Measurements from ENCODE around the gene NMNAT3.

NMNAT3 gene

DNA sequence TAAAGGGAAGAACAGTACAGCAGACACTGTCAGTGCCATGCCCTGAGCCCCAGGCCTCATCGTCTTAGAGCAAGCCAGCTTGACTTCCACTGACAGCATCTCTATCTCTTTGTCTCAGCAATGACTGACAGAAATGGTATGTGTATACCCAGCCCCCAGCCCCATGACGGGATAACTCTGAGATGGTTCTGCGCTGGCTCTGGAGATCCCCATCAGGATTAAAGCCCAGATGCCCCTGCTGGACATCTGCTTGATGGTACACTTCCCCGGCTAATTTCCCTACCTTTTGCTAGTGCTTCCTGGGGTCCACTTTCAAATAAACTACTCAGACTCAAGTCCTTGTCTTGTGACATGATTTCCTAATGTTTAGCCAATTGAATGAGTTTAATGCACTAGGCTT, 7.6 kb downstream of the NMNAT3 start:
- Histone ChIP-seq H3K9me3 (replicated peaks in 1 of 11) (no peaks in the 10 kb centered on the region), H3K36me3 (no peaks in the 10 kb centered on the region), H3K27ac (no peak overlapping the region), H3K4me1 (peaks cover 0 to 16% (median 0%) of the 10 kb centered on the region in 10 experiments; a peak in 4 of 20 replicates), H3K27me3 (no peaks in the 10 kb centered on the region), H3K4me3 (no peak overlapping the region), H3K4me2 (no peak overlapping the region), H4K20me1 (no peaks in the 10 kb centered on the region; a peak in 1 of 22 replicates), H3K9ac (no peak overlapping the region)
- TF ChIP-seq Cebpa-rat (IDR thresholded peaks at IDR 0.05) = no peak

DNA sequence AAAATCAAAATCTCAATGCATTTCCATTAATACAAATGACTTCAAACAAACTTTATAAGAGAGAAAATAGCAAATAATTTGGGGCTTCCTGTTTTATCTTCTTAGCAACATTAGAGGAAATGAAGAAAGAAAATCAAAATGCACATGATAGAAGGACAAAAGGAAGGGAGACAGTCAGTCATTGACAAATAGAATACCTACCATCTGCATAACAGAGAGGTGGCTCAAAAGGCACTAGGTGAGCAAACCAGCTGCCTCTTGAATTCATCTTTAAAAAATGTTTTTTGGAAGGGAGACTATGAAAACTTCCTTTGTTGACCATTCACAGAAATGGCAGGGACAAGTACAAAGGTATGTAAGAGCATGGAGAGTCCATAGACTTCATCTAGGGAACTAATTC, 9.4 kb downstream of the NMNAT3 start:
- Histone ChIP-seq H3K4me3 (no peak overlapping the region), H3K36me3 (no peaks in the 10 kb centered on the region), H4K20me1 (no peaks in the 10 kb centered on the region), H3K4me1 (peaks cover 0 to 25% (median 0%) of the 10 kb centered on the region in 10 experiments; a peak in 4 of 20 replicates), H3K27me3 (no peaks in the 10 kb centered on the region), H3K9me3 (replicated peaks in 1 of 11) (no peaks in the 10 kb centered on the region), H3K27ac (no peak overlapping the region), H3K9ac (no peak overlapping the region), H3K4me2 (peak overlapping the region in 2 of 11 experiments; percentile 25 to 39; a peak in 1 of 22 replicates)
- TF ChIP-seq Cebpa-rat (IDR thresholded peaks at IDR 0.05) = no peak

DNA sequence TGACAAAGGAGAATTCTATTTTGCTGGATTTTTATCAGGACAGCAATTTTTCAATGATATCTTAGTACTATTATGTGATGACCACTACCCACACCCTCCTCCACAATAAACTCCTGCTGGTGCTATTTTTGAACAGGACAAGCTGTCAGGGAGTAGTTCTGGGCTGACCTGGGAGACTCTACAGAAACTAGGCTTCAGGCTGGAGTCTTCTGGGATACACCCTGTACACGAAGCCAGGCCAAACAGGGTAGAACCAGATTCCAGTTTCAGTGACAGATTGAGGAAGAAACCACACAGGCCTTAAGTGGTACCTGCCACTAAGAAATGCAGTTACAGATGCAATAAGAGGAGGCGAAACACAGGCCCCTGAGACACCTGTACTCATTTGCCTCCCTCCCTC, 12.8 kb downstream of the NMNAT3 start:
- Histone ChIP-seq H3K9ac (no peak overlapping the region), H3K4me1 (peaks cover 0 to 25% (median 0%) of the 10 kb centered on the region in 10 experiments; a peak in 4 of 20 replicates), H3K27ac (no peak overlapping the region), H3K27me3 (no peaks in the 10 kb centered on the region), H3K9me3 (replicated peaks in 1 of 11) (no peaks in the 10 kb centered on the region), H3K4me3 (no peak overlapping the region), H3K36me3 (no peaks in the 10 kb centered on the region), H4K20me1 (no peaks in the 10 kb centered on the region), H3K4me2 (no peak overlapping the region)
- TF ChIP-seq Cebpa-rat (IDR thresholded peaks at IDR 0.05) = no peak

DNA sequence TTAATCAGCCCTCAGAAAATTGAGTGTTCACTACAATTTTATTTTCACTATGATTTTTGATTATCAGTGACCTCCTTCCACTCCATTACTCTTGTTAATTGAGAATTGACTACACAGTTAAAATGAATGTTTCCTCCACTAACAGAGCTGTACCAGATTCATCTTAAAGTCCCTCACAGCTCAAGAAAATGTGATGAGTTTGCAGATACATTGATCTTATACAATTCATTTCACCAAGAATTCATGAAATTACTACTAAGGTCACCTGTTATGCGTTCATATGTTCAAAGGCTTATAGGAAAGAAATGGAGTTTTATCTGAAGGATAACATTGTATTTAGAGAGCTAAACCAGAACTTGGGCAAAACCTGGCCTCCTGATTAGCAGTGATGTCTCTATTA, 17.5 kb downstream of the NMNAT3 start:
- Histone ChIP-seq H3K4me3 (no peak overlapping the region), H4K20me1 (no peaks in the 10 kb centered on the region), H3K9me3 (replicated peaks in 1 of 11) (no peaks in the 10 kb centered on the region), H3K36me3 (no peaks in the 10 kb centered on the region), H3K27ac (no peak overlapping the region), H3K4me2 (no peak overlapping the region), H3K4me1 (peaks cover 0 to 9% (median 0%) of the 10 kb centered on the region in 10 experiments; a peak in 2 of 20 replicates), H3K27me3 (no peaks in the 10 kb centered on the region), H3K9ac (no peak overlapping the region)
- TF ChIP-seq Cebpa-rat (IDR thresholded peaks at IDR 0.05) = no peak

DNA sequence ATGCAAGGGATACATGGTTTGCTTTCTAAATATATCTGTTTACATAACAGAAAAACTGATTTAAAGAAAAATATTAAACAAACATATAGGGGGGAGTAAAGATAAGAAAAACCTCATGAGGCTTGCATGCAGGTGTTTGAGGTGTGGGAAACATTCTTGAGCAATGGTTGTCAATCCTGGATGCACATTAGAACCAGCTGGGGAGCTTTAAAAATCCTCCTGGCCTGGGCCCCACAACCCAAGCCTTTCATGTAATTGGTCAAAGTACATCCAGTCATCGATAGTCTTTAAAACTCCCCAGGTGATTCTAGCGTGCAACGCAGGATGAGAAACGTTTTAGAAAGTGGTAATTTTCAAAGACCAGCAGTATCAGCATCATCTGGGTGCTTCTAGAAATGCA, 18.3 kb downstream of the NMNAT3 start:
- Histone ChIP-seq H3K9ac (no peak overlapping the region), H3K27ac (no peak overlapping the region), H3K9me3 (replicated peaks in 1 of 11) (no peaks in the 10 kb centered on the region), H4K20me1 (no peaks in the 10 kb centered on the region), H3K4me3 (no peak overlapping the region), H3K4me1 (peaks cover 0 to 9% (median 0%) of the 10 kb centered on the region in 10 experiments; a peak in 2 of 20 replicates), H3K4me2 (no peak overlapping the region), H3K36me3 (no peaks in the 10 kb centered on the region), H3K27me3 (no peaks in the 10 kb centered on the region)
- TF ChIP-seq Cebpa-rat (IDR thresholded peaks at IDR 0.05) = no peak

DNA sequence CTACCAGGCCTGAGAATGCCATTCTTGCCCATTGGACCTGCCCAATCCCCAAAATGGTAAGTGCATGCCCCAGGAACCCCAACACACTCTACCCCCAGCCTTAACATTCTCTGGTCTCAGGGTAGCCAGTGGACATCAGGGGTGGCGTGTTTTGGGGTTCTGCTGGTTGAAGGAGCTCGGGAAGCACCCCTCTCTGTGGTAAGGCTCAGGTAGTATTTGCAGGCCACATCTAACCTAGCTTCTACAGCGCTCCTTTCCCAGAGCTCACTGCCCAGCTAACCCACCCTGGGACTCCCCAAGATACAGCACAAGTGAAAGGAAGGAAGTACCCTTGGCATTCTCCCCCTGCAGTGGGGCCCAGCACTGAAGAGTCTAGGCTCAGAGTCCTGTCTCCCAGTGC, 19.8 kb downstream of the NMNAT3 start:
- no peaks in the 10 kb centered on the region for H3K4me1 ChIP-seq
- H3K4me2 ChIP-seq = no peak overlapping the region
- H3K36me3 ChIP-seq = no peaks in the 10 kb centered on the region
- no peak for TF ChIP-seq Cebpa-rat (IDR thresholded peaks at IDR 0.05)
- no peak overlapping the region for H3K4me3 ChIP-seq
- no peak overlapping the region for H3K27ac ChIP-seq
- no peak overlapping the region for H3K9ac ChIP-seq
- H3K9me3 ChIP-seq (replicated peaks in 1 of 11) = no peaks in the 10 kb centered on the region
- H4K20me1 ChIP-seq = no peaks in the 10 kb centered on the region
- no peaks in the 10 kb centered on the region for H3K27me3 ChIP-seq

DNA sequence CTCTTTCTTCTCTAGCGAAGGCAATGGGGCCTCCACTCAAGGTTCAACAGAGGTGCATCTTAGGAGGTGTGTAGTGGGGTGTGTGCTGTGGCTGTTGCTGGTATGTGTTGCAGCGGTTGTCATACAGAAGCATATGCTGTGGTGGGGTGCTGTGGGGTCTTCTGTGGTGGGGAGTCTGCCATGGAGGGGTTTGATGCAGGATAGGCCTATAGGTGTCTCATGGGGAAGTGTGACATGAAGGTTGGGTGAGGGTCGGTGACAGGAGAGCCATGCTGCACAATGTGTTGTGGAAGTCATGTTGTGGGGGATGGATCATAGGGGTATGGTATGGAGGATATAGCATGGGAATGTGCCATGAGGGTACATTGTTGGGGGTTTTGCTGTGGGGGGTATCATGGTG, 20.3 kb downstream of the NMNAT3 start:
- H3K4me2 ChIP-seq = no peak overlapping the region
- no peak overlapping the region for H3K27ac ChIP-seq
- no peak overlapping the region for H3K9ac ChIP-seq
- no peak for TF ChIP-seq Cebpa-rat (IDR thresholded peaks at IDR 0.05)
- no peaks in the 10 kb centered on the region for H4K20me1 ChIP-seq
- no peaks in the 10 kb centered on the region for H3K27me3 ChIP-seq
- no peaks in the 10 kb centered on the region for H3K4me1 ChIP-seq
- no peak overlapping the region for H3K4me3 ChIP-seq
- H3K9me3 ChIP-seq (replicated peaks in 1 of 11) = no peaks in the 10 kb centered on the region
- no peaks in the 10 kb centered on the region for H3K36me3 ChIP-seq

DNA sequence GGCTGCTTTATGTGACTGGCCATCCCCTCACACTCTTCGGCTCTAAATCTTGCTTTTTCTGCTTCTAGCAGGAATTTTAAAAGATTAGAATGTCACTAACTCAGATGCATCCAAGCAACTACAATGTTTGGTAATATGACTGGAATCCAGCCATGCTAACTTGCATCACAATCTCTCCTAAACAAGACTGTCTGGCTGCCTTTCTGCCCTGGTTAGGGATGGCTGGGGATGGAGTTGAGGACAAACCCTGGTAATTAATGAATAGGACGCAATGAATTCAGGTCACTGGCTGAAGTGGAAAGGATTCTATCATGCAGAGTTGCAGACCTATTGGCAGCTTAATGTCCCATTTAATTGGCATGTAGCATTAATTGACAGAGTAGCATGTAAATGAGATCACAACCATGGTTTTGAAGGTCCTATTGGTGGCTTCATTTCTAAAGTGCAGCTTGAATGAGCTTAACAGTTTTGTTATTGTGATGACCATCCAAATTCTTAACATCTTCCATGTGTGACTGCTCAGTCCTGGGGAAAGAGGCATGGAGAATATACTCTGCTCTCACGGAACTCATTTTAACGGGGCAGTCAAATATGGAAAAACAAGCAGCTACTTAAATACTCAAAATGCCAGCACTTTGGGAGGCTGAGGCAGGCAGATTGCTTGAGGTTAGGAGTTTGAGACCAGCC, 21.7 kb downstream of the NMNAT3 start:
- Histone ChIP-seq H3K4me1 (no peaks in the 10 kb centered on the region), H3K27me3 (no peaks in the 10 kb centered on the region), H3K9me3 (replicated peaks in 1 of 11) (no peaks in the 10 kb centered on the region), H3K4me2 (no peak overlapping the region), H3K27ac (no peak overlapping the region), H3K4me3 (no peak overlapping the region), H4K20me1 (no peaks in the 10 kb centered on the region), H3K36me3 (no peaks in the 10 kb centered on the region), H3K9ac (no peak overlapping the region)
- no peak for TF ChIP-seq Cebpa-rat (IDR thresholded peaks at IDR 0.05)

DNA sequence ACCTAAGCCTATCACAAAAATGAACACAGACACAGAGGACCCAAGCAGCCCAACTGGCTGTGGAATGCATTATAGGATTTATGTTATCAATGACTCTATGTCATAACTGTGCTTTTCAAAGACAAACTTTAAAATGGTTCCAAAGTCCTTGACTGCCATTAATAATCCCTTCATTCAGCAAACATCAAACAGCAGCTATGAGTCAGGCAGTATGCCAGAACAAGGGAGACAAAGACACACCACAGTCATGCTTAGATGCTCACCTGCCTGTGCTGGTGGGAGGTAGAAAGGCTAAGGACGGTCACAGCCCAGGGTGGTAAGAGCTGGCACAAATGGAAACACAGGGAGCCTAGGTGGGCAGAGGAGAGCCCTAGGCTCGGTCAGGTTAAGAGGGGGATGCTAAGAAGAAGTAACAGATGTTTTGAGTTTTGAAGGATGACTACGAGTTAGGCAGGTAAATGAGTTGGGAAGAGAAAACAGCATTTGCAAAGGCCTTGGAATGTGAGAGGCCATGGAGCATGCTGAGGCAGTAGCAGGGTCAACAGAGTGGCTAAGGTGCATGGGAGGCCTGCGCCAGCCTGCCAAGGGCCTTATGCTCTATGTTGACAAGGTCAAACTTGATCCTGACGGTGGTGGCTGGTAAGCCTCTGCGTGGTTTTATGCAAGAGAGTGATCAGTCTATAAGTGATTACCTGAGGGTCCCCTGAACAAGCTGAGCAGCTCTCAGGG, 23.0 kb downstream of the NMNAT3 start:
- Histone ChIP-seq H3K4me3 (no peak overlapping the region), H3K9me3 (replicated peaks in 1 of 11) (no peaks in the 10 kb centered on the region), H3K9ac (no peak overlapping the region), H3K36me3 (no peaks in the 10 kb centered on the region), H4K20me1 (no peaks in the 10 kb centered on the region), H3K27me3 (no peaks in the 10 kb centered on the region), H3K4me2 (no peak overlapping the region), H3K27ac (no peak overlapping the region), H3K4me1 (0 out of 20 replicates have a peak, but pooled peaks cover 0 to 6% (median 0%) of the 10 kb centered on the region in 10 experiments)
- TF ChIP-seq Cebpa-rat (IDR thresholded peaks at IDR 0.05) = no peak

DNA sequence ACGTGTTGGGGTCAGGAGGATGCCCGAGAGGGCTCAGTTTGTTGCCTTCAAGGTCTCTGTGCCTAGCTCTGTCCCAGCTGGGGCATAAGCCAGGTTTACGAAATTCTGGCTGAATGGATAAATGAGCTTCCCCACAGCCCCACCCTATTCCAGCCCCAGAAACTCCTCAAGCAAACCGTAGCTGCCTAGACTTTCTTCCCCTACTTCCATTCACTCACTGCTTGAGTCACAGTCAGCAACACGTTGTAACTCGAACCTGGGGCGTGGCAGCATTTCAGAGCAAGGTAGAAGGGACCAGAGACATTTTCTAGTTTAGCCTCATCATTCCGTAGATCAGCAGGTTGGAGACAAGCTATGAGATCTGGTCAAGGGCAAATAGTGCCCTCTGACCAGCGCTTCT, 24.2 kb downstream of the NMNAT3 start:
- Histone ChIP-seq H4K20me1 (no peaks in the 10 kb centered on the region), H3K36me3 (no peaks in the 10 kb centered on the region), H3K27me3 (no peaks in the 10 kb centered on the region), H3K4me3 (no peak overlapping the region), H3K9ac (no peak overlapping the region), H3K9me3 (replicated peaks in 1 of 11) (no peaks in the 10 kb centered on the region), H3K27ac (no peak overlapping the region), H3K4me2 (no peak overlapping the region), H3K4me1 (0 out of 20 replicates have a peak, but pooled peaks cover 0 to 6% (median 0%) of the 10 kb centered on the region in 10 experiments)
- no peak for TF ChIP-seq Cebpa-rat (IDR thresholded peaks at IDR 0.05)

Data from BLaER1 treated with 17β-estradiol and CSF1 and Interleukin-3, amounts not matched to agents 10 nM and 100 nM (cell line).